Astrocyte of the spinal cord (primary cell): Measurements from ENCODE around the gene SLC38A4.

Source experiments
- DNase-seq: peaks from one replicate; pipeline ENCODE4 v3.0.0; 2011; ENCODE audit warnings: low read depth, low spot score
- H3K4me3 ChIP-seq: 2 replicates; pipeline ENCODE4 v1.5.1; 2011; ENCODE audit warnings: low read depth, mild to moderate bottlenecking, low read length, moderate library complexity
- CTCF ChIP-seq: IDR thresholded peaks from 2 replicates; pipeline ENCODE4 v1.5.1; 2012; ENCODE audit warnings: low read depth, mild to moderate bottlenecking, low read length, inconsistent platforms
- in situ Hi-C: cut with HindIII; loops from 2 replicates; pipeline ENCODE4 v1.10.0; 2017; ENCODE audit warnings: low sequenced_read_pairs

The SLC38A4 gene

GRCh38 chr12:46723629-46724419 is 102.0 kb downstream of the SLC38A4 start:
- no peak for TF ChIP-seq CTCF
- in situ Hi-C loops, result no loop called here
- DNase-seq, result no peak
- H3K4me3 ChIP-seq, result no peak overlapping the region

- in situ Hi-C loops, result no loop called here
- no peak for DNase-seq
- no peak for TF ChIP-seq CTCF
- no peak overlapping the region for H3K4me3 ChIP-seq
Observed at GRCh38 chr12:46722394-46723185, 103.2 kb downstream of the SLC38A4 start.

GRCh38 chr12:46718495-46718894 is 107.3 kb downstream of the SLC38A4 start:
- H3K4me3 ChIP-seq, result no peak overlapping the region
- no peak for TF ChIP-seq CTCF
- in situ Hi-C loops, result no loop called here
- DNase-seq, result no peak

GRCh38 chr12:46717868-46718267 is 107.9 kb downstream of the SLC38A4 start:
- H3K4me3 ChIP-seq, result no peak overlapping the region
- DNase-seq, result no peak
- TF ChIP-seq CTCF, result no peak
- in situ Hi-C loops, result no loop called here

- in situ Hi-C loops, result no loop called here
- no peak for TF ChIP-seq CTCF
- no peak for DNase-seq
- H3K4me3 ChIP-seq, result no peak overlapping the region
Observed at GRCh38 chr12:46717159-46717558, 108.6 kb downstream of the SLC38A4 start.
